Limb (tissue), 2 donors: ENCODE measurements around the gene CRAMP1.

ENCODE experiments used
- DNase-seq, 2 donors: peaks; one replicate each; pipeline ENCODE4 v3.0.0-alpha.2; 2016; ENCODE audit errors: extremely low spot score in 2 of 2

Gene CRAMP1

DNA sequence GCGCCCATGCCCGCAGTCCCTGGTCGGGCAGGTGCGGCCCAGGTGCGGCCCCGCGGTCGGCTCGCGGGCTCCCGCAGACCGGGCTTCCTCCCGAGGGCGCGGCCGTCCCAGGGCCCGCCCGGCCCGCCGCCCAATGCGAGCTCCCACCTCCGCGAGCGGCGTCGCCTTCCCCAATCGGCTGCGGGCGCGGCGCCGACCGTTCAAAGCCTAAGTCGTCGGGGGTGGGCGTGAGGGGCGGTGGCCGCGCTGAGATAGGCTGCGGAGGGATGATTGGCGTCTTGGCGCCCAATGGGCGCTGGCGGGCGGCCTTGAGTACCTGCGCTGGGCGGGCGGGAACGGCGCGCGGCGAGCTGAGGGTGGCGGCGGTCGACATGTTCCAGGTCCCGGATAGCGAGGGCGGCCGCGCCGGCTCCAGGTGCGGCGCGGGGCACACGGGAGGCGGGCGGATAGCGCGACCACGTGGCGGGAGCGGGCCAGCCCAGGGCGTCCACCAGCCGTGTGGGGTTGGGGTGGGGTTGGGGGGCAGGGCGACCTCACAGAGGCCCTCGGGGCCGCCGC lies 65.9 kb downstream of the CRAMP1 start, which contains the start of gene JPT2:
Gene JPT2, plus strand, starts transcription at position 338 of the 558 bp plus-strand sequence. Its CDS starts 34 bp downstream, at position 372.
- DNase-seq: peak; percentile 95 to 96

DNA sequence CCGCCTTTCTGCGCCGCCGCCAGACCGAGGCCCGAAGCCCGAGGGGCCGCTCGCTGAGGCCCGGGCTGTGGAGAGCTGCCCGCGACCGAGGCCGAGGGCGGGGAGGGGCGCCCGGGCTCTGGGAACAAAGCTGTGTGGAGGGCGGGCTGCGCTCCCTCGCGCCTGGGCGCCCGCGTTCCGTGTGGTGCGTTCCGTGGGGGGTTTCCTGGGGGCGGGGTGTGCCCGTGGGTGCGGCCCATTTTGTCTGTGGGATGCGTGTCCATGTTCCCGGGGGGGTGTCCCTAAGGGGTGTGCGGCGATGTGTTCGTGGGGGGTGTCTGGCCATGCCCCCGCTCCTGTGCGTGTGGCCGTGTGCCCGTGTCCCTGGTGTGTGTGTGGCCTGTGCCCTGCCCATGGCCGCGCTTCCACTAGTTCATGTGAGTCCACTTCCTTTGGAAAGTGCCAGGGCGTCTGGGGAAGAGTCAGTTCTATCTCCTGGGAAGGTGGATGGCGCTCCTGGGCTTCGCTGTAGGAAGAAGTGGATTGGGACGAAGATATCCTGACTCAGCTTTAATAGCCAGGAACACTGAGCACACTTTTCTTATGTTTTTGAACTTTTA lies 66.4 kb downstream of the CRAMP1 start:
- no peak for DNase-seq

DNA sequence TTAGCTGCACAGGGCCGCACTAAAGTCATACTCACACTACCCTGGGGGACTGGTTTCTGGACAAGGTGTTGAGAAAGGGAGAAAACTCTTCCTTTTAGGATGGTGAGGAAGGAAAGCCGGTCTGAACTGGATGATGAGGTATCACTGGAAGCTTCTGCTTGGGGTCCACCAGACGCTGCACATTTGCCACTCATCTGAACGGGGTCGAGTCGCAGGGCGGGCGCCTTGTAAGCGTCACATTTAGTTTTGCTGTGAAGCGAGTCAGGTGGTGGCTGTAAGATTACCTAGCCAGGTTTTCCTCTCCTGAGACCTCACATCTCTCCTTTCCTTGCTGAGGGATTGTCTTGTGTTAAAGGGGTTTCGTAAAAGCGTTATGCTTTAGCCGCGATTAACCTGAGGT lies 68.2 kb downstream of the CRAMP1 start:
- DNase-seq: no peak

DNA sequence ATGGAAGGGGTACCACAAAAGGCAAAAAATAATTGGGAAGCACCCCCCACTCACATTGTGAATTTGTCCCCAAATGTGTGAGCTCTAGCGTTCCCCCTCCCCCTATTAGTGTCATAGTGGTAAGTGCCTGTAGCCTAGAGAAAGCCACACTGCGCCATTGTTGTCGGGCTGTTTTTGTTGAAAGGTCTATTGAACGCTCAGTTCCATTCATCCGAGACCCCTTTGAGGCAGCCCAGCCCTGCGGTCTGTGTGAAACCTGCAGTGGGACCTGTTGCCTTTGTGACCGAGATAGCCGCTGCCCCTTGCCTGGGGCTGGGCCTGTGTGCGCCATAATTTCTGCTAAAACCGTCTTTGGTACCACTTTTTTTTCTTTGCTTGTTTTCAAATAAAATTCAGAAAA lies 68.9 kb downstream of the CRAMP1 start:
- no peak for DNase-seq

DNA sequence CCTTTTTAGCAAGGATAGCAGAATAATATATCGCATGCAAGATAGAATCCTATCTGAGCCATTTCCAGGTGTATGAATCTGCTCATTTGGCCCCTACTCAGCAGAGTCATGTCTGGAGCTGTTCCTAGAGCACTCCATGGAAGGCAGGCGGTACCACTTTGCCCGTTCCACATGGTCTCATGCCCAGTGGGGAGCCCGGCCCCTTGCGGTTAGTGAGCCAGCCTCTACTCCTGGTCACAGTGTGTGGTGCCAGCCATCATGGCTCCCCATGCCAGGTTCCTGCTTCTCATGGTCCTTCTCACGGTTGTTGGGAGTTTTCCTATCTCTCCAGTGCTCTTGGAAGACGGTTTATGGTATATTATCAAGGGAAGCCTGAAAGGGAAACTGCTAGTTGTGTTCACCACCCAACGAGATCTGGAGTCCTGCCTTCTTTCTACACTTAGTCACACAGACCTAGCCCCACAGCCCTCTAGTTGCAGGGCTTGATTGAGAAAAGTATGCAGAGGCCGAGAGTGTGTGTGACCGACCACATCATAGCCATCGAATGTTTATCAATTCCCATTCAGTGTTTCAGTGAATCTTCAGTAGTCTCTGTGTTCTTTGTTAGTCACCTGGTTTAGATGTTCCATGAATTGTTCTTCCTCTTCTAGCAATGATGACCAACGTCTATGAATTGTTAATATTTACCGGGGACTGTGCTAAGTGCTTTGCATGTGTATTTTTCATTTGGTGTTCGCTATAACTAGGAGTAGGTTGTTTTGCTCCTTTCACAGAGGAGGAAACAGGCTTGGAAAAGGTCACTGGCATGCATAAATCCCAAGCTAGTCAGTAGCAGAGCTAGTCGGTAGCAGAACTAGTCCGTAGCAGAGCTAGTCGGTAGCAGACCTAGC lies 75.5 kb downstream of the CRAMP1 start:
- DNase-seq: no peak

DNA sequence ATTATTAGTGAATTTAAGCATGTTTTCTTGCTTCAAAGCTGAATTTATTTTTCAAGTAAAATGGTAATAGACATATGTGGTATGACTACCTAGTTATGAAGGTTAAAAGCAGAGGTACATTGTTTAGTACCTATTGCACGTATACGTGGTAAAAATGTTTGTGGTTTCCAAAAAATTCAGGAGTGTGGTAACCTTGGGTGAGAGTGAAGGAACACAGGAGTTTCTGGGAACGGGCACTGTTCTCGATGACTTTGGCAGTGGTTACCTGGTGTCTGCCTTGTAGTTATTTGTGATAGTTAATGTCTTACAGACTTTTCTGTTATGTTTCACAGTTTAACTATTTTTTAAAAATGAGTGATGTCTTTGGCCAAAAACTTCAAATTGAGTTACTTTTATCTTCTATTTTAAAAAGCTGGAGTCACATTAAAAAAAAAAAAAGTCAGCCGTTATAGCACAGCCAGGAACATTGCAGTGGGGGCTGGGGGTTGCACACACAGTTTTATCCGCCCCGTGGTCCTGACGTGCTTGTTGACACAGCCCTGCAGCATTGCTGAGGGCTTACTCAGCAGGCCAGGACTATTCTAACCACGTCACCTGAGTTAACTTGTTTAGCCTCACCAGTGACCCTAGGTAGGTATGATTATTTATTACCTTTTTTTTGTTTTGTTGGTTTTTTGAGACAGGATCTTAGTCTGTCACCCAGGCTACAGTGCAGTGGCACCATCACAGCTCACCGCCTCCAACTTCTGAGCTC lies 76.8 kb downstream of the CRAMP1 start:
- no peak for DNase-seq

DNA sequence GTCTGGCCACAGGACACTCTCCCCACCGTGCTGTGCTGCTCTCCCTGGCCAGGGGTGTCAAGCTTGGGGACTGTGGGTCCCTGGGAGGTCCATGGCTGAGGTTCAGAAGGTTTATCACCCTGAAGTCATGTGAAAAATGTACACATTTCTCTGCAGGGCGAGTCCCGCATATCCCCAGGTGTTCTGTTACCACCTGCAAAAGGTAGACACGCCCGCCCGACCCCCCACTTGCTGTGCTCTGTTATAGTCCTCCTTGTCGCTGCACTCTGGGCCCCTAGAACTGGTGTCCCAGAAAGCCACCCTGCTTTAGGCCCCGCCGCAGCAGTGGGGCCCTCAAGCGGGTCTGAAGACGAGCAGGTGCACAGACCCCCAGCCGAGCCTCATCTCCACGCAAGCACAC lies 77.7 kb downstream of the CRAMP1 start:
- DNase-seq: no peak

DNA sequence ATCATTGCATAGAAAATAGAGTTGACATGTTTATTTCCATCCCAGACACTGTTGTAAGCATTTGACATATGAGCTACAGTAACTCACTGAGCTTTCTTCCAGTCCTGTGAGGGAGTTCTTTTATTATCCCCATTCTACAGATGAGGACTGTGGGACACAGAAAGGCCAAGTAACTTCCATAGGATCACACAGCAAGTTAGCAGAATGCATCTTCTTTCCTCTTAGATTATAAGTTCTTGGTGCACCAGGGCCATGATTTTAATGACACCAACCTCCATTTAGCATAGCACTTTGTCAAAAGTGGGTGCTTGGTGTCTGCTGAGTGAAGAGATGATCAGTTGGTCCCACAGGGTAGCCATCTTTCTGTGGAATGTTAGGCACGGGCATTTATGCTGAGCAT lies 78.7 kb downstream of the CRAMP1 start:
- no peak for DNase-seq

DNA sequence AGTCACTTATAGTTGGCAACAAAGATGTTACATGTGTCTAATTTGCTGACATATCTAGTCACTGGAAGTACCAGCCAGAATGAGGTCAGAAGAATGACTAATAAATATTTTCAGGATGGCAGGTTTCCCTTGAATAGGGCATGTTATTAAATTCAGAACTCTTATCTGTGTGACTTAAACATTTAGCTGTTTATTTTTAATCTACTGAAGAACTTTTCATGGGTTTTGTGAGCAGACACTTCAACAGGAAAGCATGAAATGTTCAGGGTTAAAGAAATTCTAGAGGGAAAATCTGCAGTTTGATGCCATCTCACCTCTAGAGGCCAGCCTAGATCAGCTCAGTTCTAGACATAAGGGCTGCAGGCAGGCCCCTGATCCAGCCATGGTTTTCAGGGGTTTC lies 79.1 kb downstream of the CRAMP1 start:
- no peak for DNase-seq

DNA sequence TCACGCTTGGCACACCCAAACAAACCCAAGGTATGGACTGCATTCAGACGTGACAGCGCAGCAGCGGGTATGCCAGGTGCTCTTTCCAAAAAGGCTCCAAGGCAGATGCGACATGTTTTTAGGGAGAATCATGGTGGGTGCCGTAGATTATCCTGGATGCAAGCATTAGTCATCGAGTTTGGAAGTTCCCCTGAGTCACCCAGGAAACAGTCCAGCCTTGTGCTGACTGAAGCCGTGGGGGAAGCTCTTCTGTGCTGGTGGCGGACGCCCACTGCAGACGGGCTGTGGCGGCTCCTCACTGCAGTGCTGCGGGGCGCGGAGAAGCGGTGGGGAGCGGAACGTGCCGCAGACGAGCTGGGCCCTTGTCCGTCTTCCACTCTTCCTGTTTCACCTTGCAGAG lies 79.8 kb downstream of the CRAMP1 start:
- no peak for DNase-seq

DNA sequence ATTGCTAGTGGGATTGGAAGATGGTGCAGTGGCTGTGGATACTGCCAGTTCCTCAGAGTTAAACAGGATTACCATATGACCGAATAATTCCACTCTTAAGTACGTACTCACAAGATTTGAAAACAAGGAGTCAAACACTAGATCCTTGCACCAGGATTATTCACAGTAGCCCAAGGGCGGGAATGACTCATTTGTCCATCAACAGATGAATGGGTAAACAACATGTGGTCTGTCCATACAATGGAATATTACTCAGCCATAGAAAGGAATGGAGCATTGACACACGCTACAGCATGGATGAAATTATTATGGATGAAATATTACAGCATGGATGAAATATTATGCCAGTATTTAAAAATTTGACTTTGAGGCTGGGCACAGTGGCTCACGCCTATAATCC lies 84.7 kb downstream of the CRAMP1 start:
- no peak for DNase-seq

DNA sequence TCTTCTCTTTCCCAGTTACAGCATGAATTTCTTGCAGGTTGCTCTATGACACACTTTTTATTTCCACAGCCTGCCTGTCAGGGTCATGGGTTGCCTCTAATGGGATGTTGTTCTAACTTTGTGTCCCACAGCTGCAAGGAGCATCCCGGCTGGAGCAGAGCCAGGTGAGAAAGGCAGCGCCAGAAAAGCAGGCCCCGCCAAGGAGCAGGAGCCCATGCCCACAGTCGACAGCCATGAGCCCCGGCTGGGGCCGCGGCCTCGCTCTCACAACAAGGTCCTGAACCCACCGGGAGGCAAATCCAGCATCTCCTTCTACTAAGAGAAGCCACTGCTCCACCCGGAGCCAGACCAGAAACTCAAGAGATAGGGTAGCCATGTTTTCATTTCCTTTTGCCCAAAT lies 86.5 kb downstream of the CRAMP1 start:
- DNase-seq: no peak

DNA sequence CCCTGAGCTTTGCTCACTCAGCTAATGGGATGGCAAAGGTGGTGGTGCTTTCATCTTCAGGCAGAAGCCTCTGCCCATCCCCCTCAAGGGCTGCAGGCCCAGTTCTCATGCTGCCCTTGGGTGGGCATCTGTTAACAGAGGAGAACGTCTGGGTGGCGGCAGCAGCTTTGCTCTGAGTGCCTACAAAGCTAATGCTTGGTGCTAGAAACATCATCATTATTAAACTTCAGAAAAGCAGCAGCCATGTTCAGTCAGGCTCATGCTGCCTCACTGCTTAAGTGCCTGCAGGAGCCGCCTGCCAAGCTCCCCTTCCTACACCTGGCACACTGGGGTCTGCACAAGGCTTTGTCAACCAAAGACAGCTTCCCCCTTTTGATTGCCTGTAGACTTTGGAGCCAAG lies 88.1 kb downstream of the CRAMP1 start:
- no peak for DNase-seq

DNA sequence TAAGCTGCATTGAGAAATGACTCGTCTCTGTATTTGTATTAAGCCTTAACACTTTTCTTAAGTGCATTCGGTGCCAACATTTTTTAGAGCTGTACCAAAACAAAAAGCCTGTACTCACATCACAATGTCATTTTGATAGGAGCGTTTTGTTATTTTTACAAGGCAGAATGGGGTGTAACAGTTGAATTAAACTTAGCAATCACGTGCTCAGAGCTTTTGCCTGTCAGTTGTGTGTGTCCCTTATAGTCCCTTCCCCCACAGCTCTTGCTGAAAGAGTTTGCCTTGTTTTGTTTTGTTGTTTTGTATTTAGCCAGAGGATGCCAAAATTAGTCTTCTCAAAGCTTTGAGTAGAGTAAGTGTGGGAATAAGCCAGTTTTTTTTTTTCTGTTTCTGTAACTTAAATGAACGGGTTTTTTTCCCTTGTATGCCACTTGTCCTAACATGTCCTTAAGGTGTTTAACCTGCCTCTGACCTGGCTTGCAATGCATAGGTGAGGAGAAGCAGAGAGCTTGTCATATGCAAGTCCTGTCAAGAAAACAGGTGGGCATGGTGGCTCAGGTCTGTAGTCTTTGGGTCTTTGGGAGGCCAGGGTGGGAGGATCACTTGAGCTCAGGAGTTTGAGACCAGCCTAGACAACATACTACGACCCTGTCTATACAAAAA lies 89.2 kb downstream of the CRAMP1 start:
- no peak for DNase-seq

DNA sequence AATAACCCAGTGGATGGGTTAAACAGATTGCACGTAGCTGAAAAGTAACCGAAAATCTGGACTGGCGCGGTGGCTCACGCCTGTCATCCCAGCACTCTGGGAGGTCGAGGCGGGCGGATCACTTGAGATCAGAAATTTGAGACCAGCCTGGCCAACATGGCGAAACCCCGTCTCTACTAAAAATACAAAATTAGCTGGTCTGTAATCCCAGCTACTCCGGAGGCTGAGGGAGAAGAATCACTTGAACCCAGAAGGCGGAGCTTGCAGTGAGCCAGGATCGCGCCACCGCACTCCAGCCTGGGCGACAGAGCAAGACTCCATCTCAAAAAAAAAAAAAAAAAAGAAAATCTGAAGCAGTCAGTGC lies 93.1 kb downstream of the CRAMP1 start:
- peak in 1 of 2 donors; percentile 42 for DNase-seq

DNA sequence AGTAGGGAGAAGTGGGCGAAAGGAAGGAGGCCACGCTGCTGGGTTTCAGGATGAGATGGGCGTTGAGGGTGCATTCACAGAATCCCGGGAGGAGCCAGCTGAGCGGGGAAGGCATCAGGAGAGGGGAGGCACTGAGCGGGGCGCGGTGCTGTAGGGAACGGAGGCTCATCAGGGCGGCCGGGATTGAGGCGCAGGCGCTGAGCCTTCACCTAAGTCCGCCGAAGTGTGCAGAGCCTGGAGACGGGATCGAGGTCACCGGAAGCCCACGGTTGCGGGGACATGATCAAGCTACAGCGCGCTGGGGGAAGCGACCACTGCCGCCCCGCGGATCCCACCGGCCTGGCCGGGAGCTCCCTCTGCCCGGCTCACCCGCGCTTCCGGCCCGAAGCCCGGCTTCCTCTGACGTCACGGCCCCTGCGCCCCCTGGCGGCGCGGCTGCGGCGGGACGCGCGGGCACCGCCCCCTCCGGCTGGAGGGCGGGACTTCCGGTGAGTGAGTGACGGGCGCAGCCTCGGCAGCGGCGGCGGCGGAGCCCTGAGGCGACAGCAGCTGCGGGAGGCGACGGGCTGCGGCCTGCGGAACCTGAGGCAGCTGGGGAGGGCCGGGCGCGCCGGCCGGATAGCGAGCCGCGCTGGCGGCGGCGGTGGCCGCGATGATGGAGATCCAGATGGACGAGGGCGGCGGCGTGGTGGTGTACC lies 93.7 kb downstream of the CRAMP1 start, which contains the start of gene MAPK8IP3:
Gene MAPK8IP3, plus strand, starts transcription at position 508 of the 698 bp plus-strand sequence. Its CDS starts 145 bp downstream, at position 653.
- peak; percentile 91 to 99 for DNase-seq

DNA sequence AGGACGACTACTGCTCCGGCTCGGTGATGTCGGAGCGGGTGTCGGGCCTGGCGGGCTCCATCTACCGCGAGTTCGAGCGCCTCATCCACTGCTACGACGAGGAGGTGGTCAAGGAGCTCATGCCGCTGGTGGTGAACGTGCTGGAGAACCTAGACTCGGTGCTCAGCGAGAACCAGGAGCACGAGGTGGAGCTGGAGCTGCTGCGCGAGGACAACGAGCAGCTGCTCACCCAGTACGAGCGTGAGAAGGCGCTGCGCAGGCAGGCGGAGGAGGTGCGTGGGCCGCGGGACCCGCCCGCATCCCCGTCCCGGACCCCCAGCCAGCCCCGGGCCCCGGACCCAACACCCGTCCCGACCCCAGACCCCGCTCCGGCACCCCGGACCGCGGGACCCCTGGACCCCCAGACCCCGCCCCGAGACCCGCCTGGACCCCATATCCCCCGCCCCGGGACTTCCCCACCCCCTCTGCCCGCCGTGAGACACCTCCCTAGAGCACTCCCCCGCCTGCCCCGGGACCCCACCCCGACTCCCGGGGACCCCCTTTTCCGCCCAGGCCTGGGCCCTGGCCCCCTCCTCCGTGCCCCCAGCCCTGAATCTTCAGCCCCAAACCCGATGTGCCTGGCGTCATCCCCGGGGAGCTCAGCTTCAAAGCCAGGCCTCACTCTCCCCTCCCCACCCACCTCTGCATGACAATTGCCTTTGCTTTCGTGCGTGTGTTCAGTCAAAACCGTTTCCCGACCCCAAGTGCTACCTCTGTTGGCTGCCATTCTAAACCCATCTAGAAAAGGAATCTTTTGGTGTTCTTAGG lies 94.4 kb downstream of the CRAMP1 start:
- DNase-seq: peak in 1 of 2 donors; percentile 51

DNA sequence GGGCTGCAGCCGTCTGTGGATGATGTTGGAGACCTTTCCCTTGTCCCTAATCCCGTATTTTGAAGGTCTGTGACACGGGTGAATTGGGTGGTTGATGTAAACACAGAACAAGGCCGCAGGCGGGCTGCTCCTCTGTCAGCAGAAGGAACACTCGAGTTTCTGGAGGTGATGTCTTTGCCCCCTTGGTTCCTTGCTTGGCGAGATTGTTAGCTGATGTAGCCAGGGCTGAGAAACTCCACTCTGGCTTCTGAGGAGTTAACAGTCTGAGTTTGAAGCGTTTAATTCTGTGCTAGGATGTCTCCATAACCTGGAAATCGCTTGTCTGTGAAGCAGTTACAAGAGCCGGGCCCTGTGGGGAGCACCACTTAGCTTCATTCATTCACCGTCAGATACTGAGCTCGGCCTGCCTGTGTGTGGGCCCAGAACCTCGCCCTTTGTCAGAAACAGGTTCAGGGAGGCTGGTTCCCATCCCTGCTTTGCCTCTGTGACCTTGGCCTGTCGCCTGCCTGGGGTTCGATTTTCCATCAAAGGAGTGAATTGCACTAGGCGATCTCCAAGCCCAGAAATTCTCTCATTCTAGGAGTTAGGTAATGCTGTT lies 95.1 kb downstream of the CRAMP1 start:
- DNase-seq: no peak

DNA sequence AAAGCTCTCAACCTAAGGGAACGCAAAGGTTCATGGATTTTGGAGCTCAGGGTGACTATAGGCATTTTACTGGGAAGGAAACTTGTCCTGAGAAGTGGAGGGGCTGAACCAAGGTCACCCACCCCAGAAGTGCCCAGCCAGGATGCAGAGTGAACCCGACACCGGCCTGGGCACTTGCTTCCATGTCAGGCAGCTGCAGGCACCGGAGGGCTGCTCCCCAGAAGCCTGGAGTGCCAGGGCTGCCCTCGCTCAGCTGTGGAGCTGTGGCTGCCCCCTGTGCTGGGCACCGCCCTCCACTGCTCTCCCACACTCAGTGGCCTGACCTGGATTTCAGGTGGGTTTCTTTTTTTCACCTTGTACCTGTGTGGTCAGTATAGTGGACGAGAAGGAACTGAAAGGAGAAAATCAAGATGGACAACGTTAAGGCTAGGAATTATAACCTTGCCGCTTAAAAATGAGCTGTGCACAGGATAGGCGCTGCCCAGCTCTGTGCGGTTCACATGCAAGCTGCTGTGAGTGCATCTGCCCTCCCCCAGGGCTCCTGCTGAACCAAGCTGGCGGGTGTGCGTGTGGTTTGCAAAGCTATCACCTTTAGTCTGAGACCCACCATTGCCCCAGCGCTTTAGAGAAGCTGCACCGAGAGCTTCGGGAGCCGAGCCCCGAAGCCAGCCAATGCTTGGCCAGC lies 96.1 kb downstream of the CRAMP1 start:
- no peak for DNase-seq
